GM12872 (cell line): ENCODE data around the gene PIGM.

Experiments
- TF ChIP-seq, protein P1 (sequence below): IDR thresholded peaks from 3 replicates; pipeline ENCODE4 v1.5.1; 2011; ENCODE audit warnings: low read depth, mild to moderate bottlenecking, low read length, moderate library complexity; ENCODE audit not compliant: insufficient read depth

Gene PIGM

DNA sequence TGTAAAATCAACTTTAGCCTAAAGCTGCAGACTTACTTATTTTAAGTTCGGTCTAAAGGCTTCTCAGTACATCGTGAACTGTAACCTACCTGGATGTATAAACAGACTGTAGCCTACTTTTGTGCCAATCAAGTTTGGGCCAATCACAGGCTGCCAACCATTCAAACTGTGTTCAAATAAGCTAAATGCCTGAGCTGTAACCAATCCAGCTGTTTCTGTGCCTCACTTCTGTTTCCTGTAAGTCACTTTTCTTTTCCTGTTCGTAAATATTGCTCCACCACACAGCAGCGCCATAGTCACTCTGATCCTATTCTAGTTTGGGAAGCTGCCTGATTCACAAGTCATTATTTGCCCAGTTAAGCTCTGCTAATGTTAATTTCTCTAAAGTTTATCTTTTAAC lies 40.3 kb downstream of the PIGM start:
- TF ChIP-seq, protein P1, sequence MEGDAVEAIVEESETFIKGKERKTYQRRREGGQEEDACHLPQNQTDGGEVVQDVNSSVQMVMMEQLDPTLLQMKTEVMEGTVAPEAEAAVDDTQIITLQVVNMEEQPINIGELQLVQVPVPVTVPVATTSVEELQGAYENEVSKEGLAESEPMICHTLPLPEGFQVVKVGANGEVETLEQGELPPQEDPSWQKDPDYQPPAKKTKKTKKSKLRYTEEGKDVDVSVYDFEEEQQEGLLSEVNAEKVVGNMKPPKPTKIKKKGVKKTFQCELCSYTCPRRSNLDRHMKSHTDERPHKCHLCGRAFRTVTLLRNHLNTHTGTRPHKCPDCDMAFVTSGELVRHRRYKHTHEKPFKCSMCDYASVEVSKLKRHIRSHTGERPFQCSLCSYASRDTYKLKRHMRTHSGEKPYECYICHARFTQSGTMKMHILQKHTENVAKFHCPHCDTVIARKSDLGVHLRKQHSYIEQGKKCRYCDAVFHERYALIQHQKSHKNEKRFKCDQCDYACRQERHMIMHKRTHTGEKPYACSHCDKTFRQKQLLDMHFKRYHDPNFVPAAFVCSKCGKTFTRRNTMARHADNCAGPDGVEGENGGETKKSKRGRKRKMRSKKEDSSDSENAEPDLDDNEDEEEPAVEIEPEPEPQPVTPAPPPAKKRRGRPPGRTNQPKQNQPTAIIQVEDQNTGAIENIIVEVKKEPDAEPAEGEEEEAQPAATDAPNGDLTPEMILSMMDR, result no peak

DNA sequence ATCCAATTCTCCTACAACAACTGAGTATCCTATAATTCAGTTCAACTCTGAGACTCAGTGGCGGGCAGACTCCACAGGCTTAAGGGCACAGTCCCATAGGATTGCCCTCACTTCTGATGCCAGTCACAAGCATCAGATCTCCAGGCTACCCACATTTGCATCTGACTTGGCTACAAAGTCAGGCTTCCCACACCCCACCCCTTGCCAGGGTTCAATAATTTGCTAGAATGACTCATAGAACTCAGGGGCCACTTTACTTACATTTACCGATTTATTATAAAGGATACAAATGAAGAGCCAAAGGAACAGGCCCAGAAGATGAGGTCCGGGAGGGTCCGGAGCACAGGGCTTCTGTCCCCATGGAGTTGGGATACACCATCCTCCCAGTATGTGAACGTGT lies 41.8 kb downstream of the PIGM start:
- TF ChIP-seq, protein P1, result no peak

DNA sequence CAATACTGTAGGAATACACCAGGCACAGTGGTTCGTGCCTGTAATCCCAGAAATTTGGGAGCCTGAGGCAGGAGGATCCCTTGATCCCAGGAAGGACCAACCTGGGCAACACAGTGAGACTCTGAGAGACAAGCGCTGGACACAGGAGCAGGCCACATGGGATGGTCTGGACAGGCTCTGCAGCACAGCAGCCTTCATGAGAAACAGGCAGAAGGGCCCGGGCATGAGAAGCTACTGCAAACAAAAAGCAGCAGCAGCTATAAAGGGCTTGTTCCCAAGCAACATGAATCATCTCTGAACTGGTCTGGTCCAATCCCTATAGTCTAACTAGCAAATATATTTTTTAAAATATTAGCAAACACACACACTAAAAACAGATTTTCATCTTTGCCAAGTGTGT lies 42.2 kb downstream of the PIGM start:
- TF ChIP-seq, protein P1, result no peak

DNA sequence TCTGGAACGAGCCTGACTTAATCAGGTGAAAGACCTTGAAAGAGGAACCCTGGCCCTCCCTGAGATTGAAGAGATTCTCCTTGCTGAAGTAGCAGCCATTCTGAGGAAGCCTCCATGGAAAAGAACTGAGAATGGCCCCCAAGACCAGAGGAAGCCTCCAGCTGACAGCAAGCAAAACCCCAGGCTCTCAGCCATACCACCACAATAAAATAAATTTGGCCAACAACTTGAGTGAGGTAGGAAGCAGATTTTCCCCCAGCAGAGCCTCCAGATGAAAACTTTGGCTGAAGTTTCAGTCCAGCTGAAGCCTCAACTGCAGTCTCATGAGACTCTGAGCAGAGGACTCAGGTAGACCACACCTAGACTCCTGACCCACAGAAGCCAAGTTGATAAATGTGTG lies 43.8 kb downstream of the PIGM start:
- TF ChIP-seq, protein P1, result no peak

DNA sequence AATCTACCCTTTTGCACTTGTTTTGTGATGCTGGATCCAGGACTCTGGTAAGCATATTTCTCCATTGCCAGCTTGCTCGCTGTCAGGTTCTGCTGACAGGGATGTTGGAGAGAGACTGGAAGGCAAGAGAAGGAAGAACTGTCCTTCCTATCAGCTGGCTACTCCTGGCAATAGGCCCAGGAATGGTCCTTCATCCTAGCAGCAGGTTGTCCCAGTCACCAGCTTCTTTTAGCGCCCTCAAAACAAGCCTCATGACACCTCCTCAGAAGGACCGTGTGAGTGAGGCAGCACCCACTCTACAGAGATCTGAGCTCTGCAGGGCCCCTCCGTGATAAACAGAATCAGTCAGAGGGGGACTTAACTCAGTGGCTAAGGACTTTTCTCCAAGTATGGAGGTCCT lies 44.6 kb downstream of the PIGM start:
- TF ChIP-seq, protein P1, result no peak

DNA sequence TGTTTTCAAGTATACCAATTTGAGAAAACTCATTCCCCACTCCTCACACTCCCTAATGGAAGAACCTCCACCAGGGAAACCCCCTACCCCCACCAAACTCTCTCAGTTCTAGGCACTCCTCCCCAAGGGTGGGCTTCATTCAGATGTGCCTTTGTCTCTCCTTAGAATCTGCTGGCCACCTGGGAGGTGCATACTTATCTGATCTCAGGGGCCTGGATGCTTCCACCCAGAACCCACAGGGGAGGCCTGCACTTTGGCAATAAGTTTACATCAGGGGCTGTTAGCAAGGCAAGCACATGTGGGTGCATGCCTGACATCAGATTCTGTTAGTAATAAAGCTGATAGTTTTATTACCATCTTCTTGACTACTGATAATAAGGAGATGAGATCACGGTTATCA lies 45.3 kb downstream of the PIGM start:
- TF ChIP-seq, protein P1, result no peak

DNA sequence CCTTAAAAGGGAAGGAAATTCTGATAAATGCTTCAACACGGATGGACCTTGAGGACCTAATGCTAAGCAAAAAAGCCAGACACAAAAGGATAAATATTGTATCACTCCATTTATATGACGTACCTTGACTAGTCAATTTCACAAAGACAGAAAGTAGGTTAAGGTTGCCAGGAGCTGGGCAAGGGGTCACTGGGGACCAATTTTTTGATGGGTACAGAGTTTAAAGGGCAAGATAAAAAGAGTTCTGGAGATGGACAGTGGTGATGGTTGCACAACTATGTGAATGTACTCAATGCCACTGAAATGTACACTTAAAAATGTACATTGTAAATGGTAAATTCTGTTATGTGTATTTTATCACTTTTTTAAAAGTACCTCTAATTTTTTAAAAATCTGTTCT lies 45.7 kb downstream of the PIGM start:
- TF ChIP-seq, protein P1, result no peak

DNA sequence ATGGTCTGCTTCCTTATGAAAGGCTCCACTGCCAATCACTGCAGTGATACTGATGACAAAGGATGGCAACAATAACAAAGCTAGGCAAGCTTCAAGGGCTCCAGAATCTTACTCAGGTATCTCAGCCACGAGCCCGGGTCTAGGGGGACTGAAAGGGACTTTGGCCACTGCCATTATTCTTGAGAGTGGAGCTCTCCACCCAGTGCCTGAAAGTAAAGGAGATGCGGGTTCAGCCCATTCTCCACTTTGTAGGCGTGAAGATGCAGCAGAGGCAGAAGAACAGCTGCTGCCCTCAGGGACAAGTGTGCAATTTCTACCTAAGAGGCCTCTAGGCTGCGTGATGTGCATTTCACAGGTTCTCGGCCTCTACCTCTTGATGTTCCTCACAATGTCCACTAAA lies 46.3 kb downstream of the PIGM start:
- TF ChIP-seq, protein P1, result no peak
